IMR-90 (cell line): ENCODE measurements around the gene OGFOD1. TPM values are rescaled to one million over a fixed set of nuclear protein-coding genes. Genes with fewer than 3 reads are reported as not detected.
A peak's percentile ranks its signal among the peaks of the same experiment; 100 is the strongest.

Experiments used
- ATAC-seq: fragments of 200-7000 bp; cut with Tn5 transposase; 2 replicates; pipeline ENCODE4 v1.9.1; 2020; ENCODE audit warnings: low read depth, mild to moderate bottlenecking, moderate library complexity
- BruUV-seq: library from RNA; stranded (reverse); fragments of 400-500 nt; replicated peaks from 2 replicates; lab custom pipeline; 2021; lab: Mats Ljungman, UMichigan
- CTCF ChIA-PET: fragments of 300-600 bp; formaldehyde crosslinking; extraction: SDS; loops from one replicate; lab custom pipeline; 2021; ENCODE audit warnings: antibody characterized with exemption; lab: Yijun Ruan, JAX
- POLR2A ChIA-PET: fragments of 300-600 bp; sonication (Branson Sonifier 250); formaldehyde crosslinking; loops from one replicate; lab custom pipeline; 2022; ENCODE audit warnings: antibody characterized with exemption; ENCODE audit not compliant: unreplicated experiment; lab: Charles Lee
- DNase-seq: peaks from one replicate; pipeline ENCODE4 v3.0.0; 2013
- H2AFZ ChIP-seq: replicated peaks from 2 replicates; pipeline ENCODE3; 2013; ENCODE audit warnings: low read length, mild to moderate bottlenecking; ENCODE audit not compliant: poor library complexity
- H2AK5ac ChIP-seq: 2 replicates; pipeline ENCODE4 v1.6.1; 2013; ENCODE audit warnings: low read depth, low read length, inconsistent platforms
- H2AK9ac ChIP-seq: replicated peaks from 2 replicates; pipeline ENCODE3; 2013; ENCODE audit warnings: mild to moderate bottlenecking, low read depth, low read length, moderate library complexity; ENCODE audit not compliant: poor library complexity
- H2BK120ac ChIP-seq: 2 replicates; pipeline ENCODE4 v1.6.1; 2013; ENCODE audit warnings: low read depth, low read length, inconsistent platforms
- H2BK15ac ChIP-seq: 3 replicates; pipeline ENCODE4 v1.6.1; 2013; ENCODE audit warnings: low read depth, low read length, inconsistent platforms
- H2BK20ac ChIP-seq: 2 replicates; pipeline ENCODE4 v1.6.1; 2013; ENCODE audit warnings: low read depth, mild to moderate bottlenecking, inconsistent platforms, low read length, moderate library complexity
- H2BK5ac ChIP-seq: 2 replicates; pipeline ENCODE4 v1.6.1; 2013; ENCODE audit warnings: mild to moderate bottlenecking, low read depth, low read length, inconsistent platforms; ENCODE audit not compliant: poor library complexity, severe bottlenecking
- H3K14ac ChIP-seq: replicated peaks from 2 replicates; pipeline ENCODE4 v1.6.1; 2013; ENCODE audit warnings: low read depth, low read length, inconsistent platforms
- H3K18ac ChIP-seq: 2 replicates; pipeline ENCODE4 v1.6.1; 2013; ENCODE audit warnings: low read depth, low read length, control low read depth
- H3K23ac ChIP-seq: 2 replicates; pipeline ENCODE4 v1.6.1; 2013; ENCODE audit warnings: low read depth, low read length, inconsistent platforms
- H3K27ac ChIP-seq: 2 replicates; pipeline ENCODE4 v1.5.1; 2013; ENCODE audit warnings: mild to moderate bottlenecking, control low read depth, low read length; ENCODE audit not compliant: insufficient read depth
- H3K27me3 ChIP-seq: 2 replicates; pipeline ENCODE4 v1.6.1; 2013; ENCODE audit warnings: low read length; ENCODE audit not compliant: control insufficient read depth, insufficient read depth
- H3K36me3 ChIP-seq: 2 replicates; pipeline ENCODE4 v1.6.1; 2013; ENCODE audit warnings: low read length, mixed read lengths; ENCODE audit not compliant: control insufficient read depth, insufficient read depth
- H3K4ac ChIP-seq: 2 replicates; pipeline ENCODE4 v1.6.1; 2013; ENCODE audit warnings: low read depth, low read length, inconsistent platforms
- H3K4me1 ChIP-seq: 2 replicates; pipeline ENCODE4 v1.6.1; 2013; ENCODE audit warnings: low read length, mixed read lengths; ENCODE audit not compliant: control insufficient read depth, insufficient read depth
- H3K4me2 ChIP-seq: 2 replicates; pipeline ENCODE4 v1.6.1; 2013; ENCODE audit warnings: low read depth, mild to moderate bottlenecking, control low read depth, low read length, moderate library complexity
- H3K4me3 ChIP-seq: 2 replicates; pipeline ENCODE4 v1.5.1; 2013; ENCODE audit warnings: low read depth, mild to moderate bottlenecking, control low read depth, low read length, moderate library complexity; ENCODE audit not compliant: insufficient read depth
- H3K56ac ChIP-seq: 2 replicates; pipeline ENCODE4 v1.6.1; 2013; ENCODE audit warnings: low read length, inconsistent platforms; ENCODE audit not compliant: insufficient read depth; ENCODE audit errors: extremely low read depth
- H3K79me1 ChIP-seq, 2 experiments: 2 replicates each; pipeline ENCODE4 v1.6.1; 2013; ENCODE audit warnings: low read length in 2 of 2, inconsistent platforms in 1 of 2, low read depth in 1 of 2
- H3K9ac ChIP-seq: 2 replicates; pipeline ENCODE4 v1.6.1; 2013; ENCODE audit warnings: low read depth, low read length, control low read depth
- H3K9me1 ChIP-seq: 2 replicates; pipeline ENCODE4 v1.6.1; 2013; ENCODE audit warnings: low read length, inconsistent platforms; ENCODE audit not compliant: insufficient read depth
- H3K9me3 ChIP-seq: 2 replicates; pipeline ENCODE4 v1.6.1; 2013; ENCODE audit warnings: low read length; ENCODE audit not compliant: control insufficient read depth, insufficient read depth
- H4K20me1 ChIP-seq: 2 replicates; pipeline ENCODE4 v1.6.1; 2013; ENCODE audit warnings: low read length, inconsistent platforms; ENCODE audit not compliant: insufficient read depth
- H4K5ac ChIP-seq: 2 replicates; pipeline ENCODE4 v1.6.1; 2013; ENCODE audit warnings: mild to moderate bottlenecking, low read depth, low read length, control low read depth
- H4K8ac ChIP-seq, 2 experiments: 2 replicates each; pipeline ENCODE4 v1.6.1; 2013; ENCODE audit warnings: low read depth in 2 of 2, low read length in 2 of 2, control low read depth in 1 of 2, inconsistent platforms in 1 of 2
- H4K91ac ChIP-seq: 2 replicates; pipeline ENCODE4 v1.6.1; 2013; ENCODE audit warnings: low read depth, low read length, inconsistent platforms; ENCODE audit not compliant: insufficient read depth
- CEBPB ChIP-seq: IDR thresholded peaks from 2 replicates; pipeline ENCODE4 v1.6.1; 2012; ENCODE audit warnings: low read depth, low read length, improper control_type of control experiment
- RAD21 ChIP-seq: IDR thresholded peaks from 2 replicates; pipeline ENCODE4 v1.6.1; 2012; ENCODE audit warnings: low read length, improper control_type of control experiment
- WGBS, 2 experiments: methylation state at CpG; one replicate each; pipeline versions ENCODE4 v1.1.5 to v1.1.7; 2013; ENCODE audit warnings: missing lambda C conversion rate in 2 of 2; ENCODE audit not compliant: insufficient read length in 1 of 2; ENCODE audit errors: extremely low coverage in 2 of 2; 5-methylcytosine and 5-hydroxymethylcytosine counted together
- dilution Hi-C: fragments of 300-500 bp; cut with HindIII; formaldehyde crosslinking; loops from one replicate; pipeline ENCODE4 v1.14.3; 2018; ENCODE audit warnings: low sequenced_read_pairs; ENCODE audit not compliant: unreplicated experiment
- in situ Hi-C: fragments of 300-500 bp; cut with MboI; formaldehyde crosslinking; loops from 3 replicates; pipeline ENCODE4 v1.14.3; 2019; ENCODE audit warnings: low sequenced_read_pairs, inconsistent platforms, mixed read lengths
- intact Hi-C: fragments of 100-400 bp; cut with micrococcal nuclease; formaldehyde crosslinking; loops from 2 replicates; pipeline ENCODE4 v1.10.0; 2022
- polyA plus RNA-seq, 3 experiments: library from polyadenylated mRNA; depleted of rRNA; stranded (reverse); fragments of >200 nt; gene quantifications; 2 replicates each; pipeline ENCODE4 v1.2.3, GENCODE V29; 2012; ENCODE audit warnings: low replicate concordance in 1 of 3
- total RNA-seq: library from RNA; depleted of rRNA; stranded (reverse); fragments of >200 nt; gene quantifications from 2 replicates; pipeline ENCODE4 v1.2.3, GENCODE V29; 2012

OGFOD1 gene
- total and polyA plus RNA-seq, 2 of the 4 experiments (the other 2 are of a cell fraction), result 43.5 to 103 TPM

DNA sequence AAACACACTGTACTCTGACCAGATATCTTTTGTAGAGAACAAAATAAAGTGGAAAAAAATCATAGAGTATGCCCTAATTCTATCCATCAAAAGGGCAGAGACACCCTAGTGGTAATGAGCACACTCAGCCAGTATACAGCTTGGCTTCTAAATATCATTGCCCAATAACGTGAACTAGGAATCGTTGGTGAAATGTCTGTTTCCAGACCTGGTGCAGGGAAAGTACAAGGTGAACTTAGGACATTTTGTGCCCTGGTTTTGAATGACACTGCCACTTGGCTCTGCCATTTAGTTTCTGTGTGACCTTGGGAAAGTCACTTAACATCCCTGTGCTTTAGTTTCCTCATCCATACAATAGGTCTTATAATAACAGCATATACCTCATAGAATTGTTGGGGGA lies 39.7 kb upstream of the OGFOD1 start:
- DNase-seq (no peak), ATAC-seq (no peak)
- Histone ChIP-seq H3K27me3 (no peaks in the 10 kb centered on the region), H3K4ac (no peak overlapping the region), H3K4me1 (0 out of 2 replicates have a peak, but pooled peaks cover 3% of the 10 kb centered on the region), H3K9me1 (peaks cover 6% of the 10 kb centered on the region; the same call in 1 of the 2 replicates), H2AK9ac (no peak overlapping the region), H3K9ac (no peak overlapping the region), H3K23ac (no peak overlapping the region), H4K91ac (no peak overlapping the region), H2BK5ac (no peak overlapping the region), H4K5ac (no peak overlapping the region), H3K56ac (no peak overlapping the region), H3K18ac (no peak overlapping the region), H2AFZ (no peak overlapping the region), H3K4me3 (no peak overlapping the region), H3K36me3 (peaks cover 20% of the 10 kb centered on the region), H2BK120ac (no peak overlapping the region), H3K4me2 (no peak overlapping the region), H2BK20ac (no peak overlapping the region), H4K20me1 (peaks cover 16% of the 10 kb centered on the region; the same call in 1 of the 2 replicates), H3K14ac (no peak overlapping the region), H3K9me3 (no peaks in the 10 kb centered on the region), H4K8ac (no peak overlapping the region), H3K27ac (no peak overlapping the region), H2AK5ac (no peak overlapping the region), H2BK15ac (no peak overlapping the region), H3K79me1 (peaks cover 33 to 63% of the 10 kb centered on the region in 2 experiments)
- POLR2A ChIA-PET, result no interaction called here
- dilution Hi-C loops, result no loop called here
- intact Hi-C loops, result no loop called here
- CTCF ChIA-PET, result no interaction called here
- no CpG with 5 or more reads among the region's 2 CpGs for WGBS, 2 experiments
- BruUV-seq, result no TSS peak
- in situ Hi-C loops, result no loop called here
- TF ChIP-seq CEBPB, result 0 out of 2 replicates have a peak, but pooled peaks have one; percentile 38
- no peak for TF ChIP-seq RAD21
